ENCODE measurements around the gene TMCO2. TPM values are rescaled to one million over a fixed set of nuclear protein-coding genes. Genes with fewer than 3 reads are reported as not detected.

Gene TMCO2
- total RNA-seq, 1 experiment from 2014 or later, result not detected

- POLR2A ChIA-PET (ENCODE audit: low non-redundant PET), result no interaction called here
- intact Hi-C loops (cut with micrococcal nuclease; ENCODE audit: unreplicated experiment), result no loop called here
- Histone ChIP-seq H3K4me1 (ENCODE audit: insufficient read depth, low read length, poor library complexity, severe bottlenecking) (no peaks in the 10 kb centered on the region), H3K36me3 (ENCODE audit: insufficient read depth, low read length, poor library complexity, severe bottlenecking) (no peaks in the 10 kb centered on the region), H3K27ac (ENCODE audit: low read depth, low read length, poor library complexity, severe bottlenecking) (no peak overlapping the region), H3K27me3 (replicated peaks; ENCODE audit: insufficient read depth, low read depth, low read length, poor library complexity) (no peaks in the 10 kb centered on the region), H3K4me3 (ENCODE audit: low read depth, low read length, poor library complexity, severe bottlenecking) (no peak overlapping the region), H3K9me3 (ENCODE audit: low read depth, low read length, poor library complexity, severe bottlenecking) (no peaks in the 10 kb centered on the region)
- CTCF ChIA-PET, result no interaction called here
- TF ChIP-seq CTCF (conservative IDR thresholded peaks at IDR 0.05; ENCODE audit: low read depth, low read length) (no peak), EZH2 (IDR thresholded peaks at IDR 0.05; ENCODE audit: borderline replicate concordance, low read depth, low read length, poor library complexity, severe bottlenecking) (no peak)
- no peak for DNase-seq (ENCODE audit: low spot score)
- no TSS peak for BruUV-seq (replicated peaks)
Measured at GRCh38 chr1:40221977-40222772, 25.6 kb upstream of the TMCO2 start.

- POLR2A ChIA-PET (ENCODE audit: low non-redundant PET), result no interaction called here
- TF ChIP-seq EZH2 (IDR thresholded peaks at IDR 0.05; ENCODE audit: borderline replicate concordance, low read depth, low read length, poor library complexity, severe bottlenecking), result no peak
- no peak for TF ChIP-seq CTCF (conservative IDR thresholded peaks at IDR 0.05; ENCODE audit: low read depth, low read length)
Measured at GRCh38 chr1:40224040-40224439, 23.7 kb upstream of the TMCO2 start.

GRCh38 chr1:40226192-40226591, 21.5 kb upstream of the TMCO2 start:
- no peaks in the 10 kb centered on the region for H3K9me3 ChIP-seq (ENCODE audit: low read depth, low read length, poor library complexity, severe bottlenecking)
- POLR2A ChIA-PET (ENCODE audit: low non-redundant PET), result interaction anchor here (0.6 kb wide), 1 partner anchor 10 kb away, joined by 15 read pairs; no protein-coding TSS in a partner anchor
- intact Hi-C loops (cut with micrococcal nuclease; ENCODE audit: unreplicated experiment), result no loop called here
- no peak for DNase-seq (ENCODE audit: low spot score)
- TF ChIP-seq EZH2 (IDR thresholded peaks at IDR 0.05; ENCODE audit: borderline replicate concordance, low read depth, low read length, poor library complexity, severe bottlenecking) (no peak), CTCF (conservative IDR thresholded peaks at IDR 0.05; ENCODE audit: low read depth, low read length) (no peak)
- H3K4me3 ChIP-seq (ENCODE audit: low read depth, low read length, poor library complexity, severe bottlenecking), result no peak overlapping the region
- no peaks in the 10 kb centered on the region for H3K36me3 ChIP-seq (ENCODE audit: insufficient read depth, low read length, poor library complexity, severe bottlenecking)
- no TSS peak for BruUV-seq (replicated peaks)
- no peak overlapping the region for H3K27ac ChIP-seq (ENCODE audit: low read depth, low read length, poor library complexity, severe bottlenecking)
- CTCF ChIA-PET, result no interaction called here
- no peaks in the 10 kb centered on the region for H3K27me3 ChIP-seq (replicated peaks; ENCODE audit: insufficient read depth, low read depth, low read length, poor library complexity)
- H3K4me1 ChIP-seq (ENCODE audit: insufficient read depth, low read length, poor library complexity, severe bottlenecking), result no peaks in the 10 kb centered on the region

More at GRCh38 chr1:40224040-40224439, 23.7 kb upstream of the TMCO2 start:
- peak; percentile 37 for DNase-seq (ENCODE audit: low spot score)
- no peak overlapping the region for H3K4me3 ChIP-seq (ENCODE audit: low read depth, low read length, poor library complexity, severe bottlenecking)
- no peak overlapping the region for H3K27ac ChIP-seq (ENCODE audit: low read depth, low read length, poor library complexity, severe bottlenecking)
- H3K4me1 ChIP-seq (ENCODE audit: insufficient read depth, low read length, poor library complexity, severe bottlenecking), result no peaks in the 10 kb centered on the region
- H3K36me3 ChIP-seq (ENCODE audit: insufficient read depth, low read length, poor library complexity, severe bottlenecking), result no peaks in the 10 kb centered on the region
- H3K27me3 ChIP-seq (replicated peaks; ENCODE audit: insufficient read depth, low read depth, low read length, poor library complexity), result no peaks in the 10 kb centered on the region
- no peaks in the 10 kb centered on the region for H3K9me3 ChIP-seq (ENCODE audit: low read depth, low read length, poor library complexity, severe bottlenecking)
- BruUV-seq (replicated peaks), result no TSS peak
- CTCF ChIA-PET, result no interaction called here
- intact Hi-C loops (cut with micrococcal nuclease; ENCODE audit: unreplicated experiment), result no loop called here
